Activated CD4-positive, alpha-beta memory T cell treated with anti-CD3 and anti-CD28 coated beads for 36 hours (primary cell): ENCODE measurements around the gene OPRD1. TPM values are rescaled to one million over a fixed set of nuclear protein-coding genes. Genes with fewer than 3 reads are reported as not detected.
"Not testable (repeated sequence)": the region's sequence is repeated elsewhere in the genome, so short reads cannot be mapped to it uniquely, and the experiment has no call there.

Experiments used
- CTCF ChIA-PET: fragments of 350-600 bp; sonication (Branson Sonifier 250); formaldehyde crosslinking; loops from one replicate; lab custom pipeline; 2021; ENCODE audit warnings: antibody characterized with exemption, inconsistent platforms; lab: Charles Lee
- POLR2A ChIA-PET: fragments of 350-600 bp; sonication (Branson Sonifier 250); formaldehyde crosslinking; loops from one replicate; lab custom pipeline; 2021; ENCODE audit warnings: antibody characterized with exemption; lab: Charles Lee
- DNase-seq: peaks from one replicate; pipeline ENCODE4 v3.0.0-alpha.2; 2020
- H3K27ac Mint-ChIP-seq: one replicate; pipeline ENCODE4 v1.8.0; 2021; ENCODE audit warnings: mixed read lengths
- H3K27me3 Mint-ChIP-seq: one replicate; pipeline ENCODE4 v1.8.0; 2021; ENCODE audit warnings: mixed read lengths
- H3K36me3 Mint-ChIP-seq: one replicate; pipeline ENCODE4 v1.8.0; 2021; ENCODE audit warnings: mixed read lengths
- H3K4me1 Mint-ChIP-seq: one replicate; pipeline ENCODE4 v1.8.0; 2021; ENCODE audit warnings: low read depth, mixed read lengths
- H3K4me3 Mint-ChIP-seq: one replicate; pipeline ENCODE4 v1.8.0; 2021; ENCODE audit warnings: mild to moderate bottlenecking, mixed read lengths
- H3K9me3 Mint-ChIP-seq: one replicate; pipeline ENCODE4 v1.8.0; 2021; ENCODE audit warnings: mixed read lengths
- intact Hi-C: fragments of 100-400 bp; cut with micrococcal nuclease; formaldehyde crosslinking; loops from one replicate; pipeline ENCODE4 v1.15.1; 2023
- total RNA-seq, 2 experiments: library from RNA; stranded (reverse); gene quantifications; one replicate each; pipeline ENCODE4 v1.2.3, GENCODE V29; 2021

OPRD1 gene
- total RNA-seq, 2 experiments from 2014 or later = not detected

DNA sequence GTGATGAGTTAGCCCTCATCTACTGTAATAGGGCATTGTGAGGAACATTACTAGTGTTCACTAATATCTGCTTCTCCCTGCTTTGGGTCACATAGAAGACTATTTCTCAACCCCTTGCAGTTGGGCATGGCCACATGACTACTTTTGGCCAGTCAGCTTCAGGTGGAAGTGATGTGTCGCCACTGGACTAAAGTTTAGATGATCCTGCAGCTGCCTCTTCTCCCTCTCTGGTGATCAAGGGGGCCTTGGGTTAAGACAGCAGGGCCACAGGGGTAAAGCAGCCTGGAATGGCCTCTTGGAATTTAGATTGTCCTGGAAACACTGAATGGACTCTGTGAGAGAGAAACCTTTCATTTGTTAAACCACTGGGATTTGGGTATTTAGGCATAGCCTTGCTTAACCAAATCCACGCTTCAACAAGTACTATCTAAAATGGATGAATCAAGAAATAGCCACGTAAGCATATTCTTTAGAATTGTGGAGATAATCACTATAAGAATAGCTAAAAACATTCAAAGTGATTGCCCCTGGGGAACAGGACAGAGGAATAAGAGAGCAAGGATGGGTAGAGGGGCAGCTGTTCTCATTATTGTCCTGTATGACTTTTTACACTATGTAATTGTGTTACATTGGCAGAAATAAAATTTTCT is 41.2 kb downstream of the OPRD1 start:
- H3K4me1 Mint-ChIP-seq = no peaks in the 10 kb centered on the region
- H3K9me3 Mint-ChIP-seq = no peaks in the 10 kb centered on the region
- H3K36me3 Mint-ChIP-seq = no peaks in the 10 kb centered on the region
- no peak overlapping the region for H3K4me3 Mint-ChIP-seq
- intact Hi-C loops = no loop called here
- peaks cover 6% of the 10 kb centered on the region for H3K27me3 Mint-ChIP-seq
- CTCF ChIA-PET = no interaction called here
- DNase-seq = no peak
- H3K27ac Mint-ChIP-seq = no peak overlapping the region
- POLR2A ChIA-PET = no interaction called here

DNA sequence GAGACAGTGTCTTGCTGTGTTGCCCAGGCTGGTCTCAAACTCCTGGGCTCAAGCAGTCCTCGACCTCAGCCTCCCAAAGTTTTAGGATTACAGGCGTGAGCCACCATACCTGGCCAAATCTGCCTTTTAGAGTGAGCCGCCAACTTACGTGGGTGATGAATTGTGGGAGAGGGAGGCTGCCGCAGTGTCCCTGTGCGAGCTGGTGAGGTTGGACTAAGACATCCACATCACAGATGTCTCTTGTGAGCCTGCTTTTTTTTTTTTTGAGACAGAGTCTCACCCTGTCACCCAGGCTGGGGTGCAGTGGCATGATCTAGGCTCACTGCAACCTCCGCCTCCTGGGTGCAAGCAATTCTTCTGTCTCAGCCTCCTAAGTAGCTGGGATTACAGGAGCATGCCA is 42.4 kb downstream of the OPRD1 start:
- H3K27ac Mint-ChIP-seq, CTCF ChIA-PET, H3K27me3 Mint-ChIP-seq: not testable (repeated sequence)

DNA sequence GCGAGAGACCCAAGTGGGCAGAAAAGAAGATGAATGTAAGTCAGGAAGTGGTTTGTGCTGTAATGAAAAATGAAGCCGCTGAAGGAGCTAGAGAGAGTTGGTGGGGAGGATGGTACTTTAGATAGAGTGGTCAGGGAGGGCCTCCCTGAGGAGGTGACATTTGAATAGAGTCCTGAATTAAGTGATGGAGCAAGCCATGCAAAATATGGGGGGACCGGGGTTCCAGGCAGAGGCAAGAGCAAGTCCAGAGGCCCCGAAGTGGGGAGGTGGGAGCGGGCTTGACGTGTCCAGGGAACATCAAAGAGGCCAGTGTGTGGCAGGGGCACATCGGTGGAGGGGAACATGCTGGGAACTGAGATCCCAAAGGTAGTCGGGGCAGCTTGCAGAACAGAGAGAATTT is 43.1 kb downstream of the OPRD1 start:
- CTCF ChIA-PET = interaction anchor here (0.6 kb wide), 1 partner anchor 541 kb away, joined by 4 read pairs; no protein-coding TSS in a partner anchor
- H3K9me3 Mint-ChIP-seq = no peaks in the 10 kb centered on the region
- H3K36me3 Mint-ChIP-seq = no peaks in the 10 kb centered on the region
- intact Hi-C loops = no loop called here
- DNase-seq = no peak
- H3K4me3 Mint-ChIP-seq = no peak overlapping the region
- no peaks in the 10 kb centered on the region for H3K4me1 Mint-ChIP-seq
- POLR2A ChIA-PET = no interaction called here
- no peak overlapping the region for H3K27ac Mint-ChIP-seq
- H3K27me3 Mint-ChIP-seq = peaks cover 6% of the 10 kb centered on the region

More for the DNA sequence above, 42.4 kb downstream of the OPRD1 start:
- intact Hi-C loops, H3K9me3 Mint-ChIP-seq, H3K36me3 Mint-ChIP-seq, POLR2A ChIA-PET, H3K4me3 Mint-ChIP-seq, H3K4me1 Mint-ChIP-seq, DNase-seq: not testable (repeated sequence)

DNA sequence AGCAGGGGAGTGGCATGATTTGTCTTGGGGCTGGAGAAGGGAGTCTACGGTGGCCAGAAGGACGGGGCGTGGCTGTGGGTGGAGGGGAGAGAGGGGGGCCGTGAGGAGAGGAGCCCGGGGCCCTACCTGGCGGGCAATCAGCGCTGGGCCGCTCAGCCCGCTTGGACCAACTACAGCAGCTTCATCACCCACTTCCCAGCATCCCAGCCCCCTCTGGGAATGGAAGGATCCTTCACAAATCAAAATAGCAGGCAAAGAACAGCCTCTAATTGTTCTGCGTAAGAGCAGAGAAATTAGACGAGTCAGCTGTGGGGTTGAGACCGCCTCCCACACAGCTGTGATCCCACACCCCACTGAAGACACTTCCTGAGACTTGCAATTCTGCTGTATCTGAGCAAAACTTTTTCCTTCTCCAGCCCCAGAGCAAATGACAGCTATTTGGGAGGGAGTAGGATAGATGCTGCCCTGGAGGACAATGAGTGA is 43.5 kb downstream of the OPRD1 start:
- CTCF ChIA-PET = interaction anchor here (0.6 kb wide), 1 partner anchor 542 kb away, joined by 4 read pairs; no protein-coding TSS in a partner anchor
- no peaks in the 10 kb centered on the region for H3K4me1 Mint-ChIP-seq
- H3K9me3 Mint-ChIP-seq = no peaks in the 10 kb centered on the region
- intact Hi-C loops = no loop called here
- H3K27me3 Mint-ChIP-seq = peaks cover 6% of the 10 kb centered on the region
- H3K36me3 Mint-ChIP-seq = no peaks in the 10 kb centered on the region
- POLR2A ChIA-PET = no interaction called here
- H3K27ac Mint-ChIP-seq = no peak overlapping the region
- H3K4me3 Mint-ChIP-seq = no peak overlapping the region
- DNase-seq = no peak

DNA sequence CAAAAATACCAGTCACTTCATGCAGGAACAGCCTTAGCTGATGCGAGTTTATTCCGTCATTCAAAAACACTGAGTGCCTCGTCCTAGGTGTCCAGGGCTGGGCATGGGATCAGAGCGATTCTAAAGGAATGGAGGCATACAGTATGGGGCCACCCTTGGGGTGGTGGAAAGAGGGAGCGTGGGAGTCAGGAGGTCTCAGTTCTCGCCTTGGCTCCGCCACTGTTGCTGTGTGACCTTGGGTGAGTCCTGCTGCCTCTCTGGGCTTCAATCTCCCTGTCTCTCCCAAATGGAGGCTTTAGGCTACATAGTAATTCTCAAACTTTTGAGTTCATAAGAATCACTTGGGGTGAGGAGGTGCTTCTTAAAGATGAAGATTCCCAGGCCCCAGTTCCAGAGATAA is 44.0 kb downstream of the OPRD1 start:
- no peaks in the 10 kb centered on the region for H3K36me3 Mint-ChIP-seq
- H3K9me3 Mint-ChIP-seq = no peaks in the 10 kb centered on the region
- POLR2A ChIA-PET = no interaction called here
- H3K4me3 Mint-ChIP-seq = no peak overlapping the region
- peaks cover 6% of the 10 kb centered on the region for H3K27me3 Mint-ChIP-seq
- H3K27ac Mint-ChIP-seq = no peak overlapping the region
- CTCF ChIA-PET = no interaction called here
- DNase-seq = no peak
- no peaks in the 10 kb centered on the region for H3K4me1 Mint-ChIP-seq
- intact Hi-C loops = no loop called here

DNA sequence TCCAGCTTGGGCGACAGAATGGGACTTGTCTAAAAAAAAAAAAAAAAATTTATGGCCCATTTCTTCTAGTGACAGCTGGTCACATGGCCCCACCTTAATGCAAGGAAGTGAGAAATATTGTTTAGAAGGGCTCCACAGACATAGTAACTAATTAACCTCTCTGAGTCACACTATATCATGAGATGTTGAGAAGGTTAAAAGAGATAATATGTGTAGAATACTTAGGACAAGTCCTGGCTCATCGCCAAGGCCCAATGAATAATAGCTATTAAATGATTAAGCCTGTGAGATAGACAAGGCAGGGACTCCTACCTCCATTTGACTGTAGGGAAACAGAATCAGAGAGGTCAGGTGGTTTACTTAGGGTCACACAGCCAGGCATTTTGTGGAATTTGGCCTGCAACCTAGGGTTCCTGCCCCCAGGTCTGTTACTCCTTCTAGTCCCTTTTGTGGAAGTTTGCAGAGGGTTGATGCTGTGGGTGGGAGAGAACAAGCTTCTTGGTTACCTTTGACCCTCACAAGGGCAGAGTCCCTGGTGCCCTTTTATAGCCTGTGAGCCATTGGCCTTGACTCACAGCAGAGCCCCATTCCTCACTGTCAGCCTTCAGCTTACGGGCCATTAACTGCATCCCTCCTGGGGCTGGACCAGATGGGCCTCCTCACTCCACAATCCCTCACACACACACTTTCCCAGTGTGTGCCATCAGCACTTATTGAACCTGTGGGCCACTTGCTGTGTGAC is 48.5 kb downstream of the OPRD1 start:
- intact Hi-C loops = no loop called here
- ChIA-PET CTCF (interaction anchor here (0.8 to 1.0 kb wide), 2 partner anchors 16 to 174 kb away, joined by 3 to 5 read pairs; no protein-coding TSS in a partner anchor), POLR2A (no interaction called here)
- Mint-ChIP-seq H3K27ac (no peak overlapping the region), H3K27me3 (peaks cover 1% of the 10 kb centered on the region), H3K4me1 (no peaks in the 10 kb centered on the region), H3K36me3 (no peaks in the 10 kb centered on the region), H3K9me3 (no peaks in the 10 kb centered on the region), H3K4me3 (no peak overlapping the region)
- no peak for DNase-seq

DNA sequence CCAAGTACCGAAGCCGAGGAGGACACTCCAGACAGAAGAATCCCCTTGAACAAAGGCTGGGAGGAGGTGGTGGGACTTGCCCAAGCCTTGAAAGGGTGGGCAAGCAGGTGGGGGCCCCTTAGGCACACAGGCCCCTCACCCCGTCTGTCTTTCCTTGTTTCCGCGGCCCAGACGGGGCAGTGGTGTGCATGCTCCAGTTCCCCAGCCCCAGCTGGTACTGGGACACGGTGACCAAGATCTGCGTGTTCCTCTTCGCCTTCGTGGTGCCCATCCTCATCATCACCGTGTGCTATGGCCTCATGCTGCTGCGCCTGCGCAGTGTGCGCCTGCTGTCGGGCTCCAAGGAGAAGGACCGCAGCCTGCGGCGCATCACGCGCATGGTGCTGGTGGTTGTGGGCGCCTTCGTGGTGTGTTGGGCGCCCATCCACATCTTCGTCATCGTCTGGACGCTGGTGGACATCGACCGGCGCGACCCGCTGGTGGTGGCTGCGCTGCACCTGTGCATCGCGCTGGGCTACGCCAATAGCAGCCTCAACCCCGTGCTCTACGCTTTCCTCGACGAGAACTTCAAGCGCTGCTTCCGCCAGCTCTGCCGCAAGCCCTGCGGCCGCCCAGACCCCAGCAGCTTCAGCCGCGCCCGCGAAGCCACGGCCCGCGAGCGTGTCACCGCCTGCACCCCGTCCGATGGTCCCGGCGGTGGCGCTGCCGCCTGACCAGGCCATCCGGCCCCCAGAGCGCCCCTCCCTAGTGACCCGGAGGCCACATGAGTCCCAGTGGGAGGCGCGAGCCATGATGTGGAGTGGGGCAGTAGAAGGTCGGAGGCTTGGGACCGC is 50.8 kb downstream of the OPRD1 start:
- H3K27me3 Mint-ChIP-seq = no peaks in the 10 kb centered on the region
- H3K9me3 Mint-ChIP-seq = no peaks in the 10 kb centered on the region
- ChIA-PET POLR2A (no interaction called here), CTCF (interaction anchor here (0.6 kb wide), 1 partner anchor 375 kb away, joined by 3 read pairs; no protein-coding TSS in a partner anchor)
- no peaks in the 10 kb centered on the region for H3K4me1 Mint-ChIP-seq
- no peak overlapping the region for H3K4me3 Mint-ChIP-seq
- intact Hi-C loops = no loop called here
- no peaks in the 10 kb centered on the region for H3K36me3 Mint-ChIP-seq
- DNase-seq = no peak
- H3K27ac Mint-ChIP-seq = no peak overlapping the region

DNA sequence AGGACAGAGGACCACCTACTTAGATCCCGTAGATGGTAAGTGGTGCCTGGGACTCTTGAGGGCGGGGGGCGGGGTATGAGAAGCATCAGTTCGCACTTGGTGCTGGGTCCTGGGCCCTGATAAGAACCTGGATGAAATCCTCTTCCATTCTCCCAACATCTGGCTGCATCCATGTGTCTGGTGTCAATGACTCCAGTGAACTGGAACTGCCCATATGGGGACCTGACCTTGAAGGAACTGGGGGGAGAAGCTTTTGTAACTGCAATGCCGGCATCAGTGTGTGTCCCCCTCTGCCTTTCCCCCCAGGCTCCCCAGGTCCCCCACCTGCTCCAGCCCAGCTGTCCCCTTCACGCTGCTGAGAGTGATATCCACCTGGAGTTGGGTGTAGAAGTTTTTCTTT is 52.7 kb downstream of the OPRD1 start:
- CTCF ChIA-PET = no interaction called here

DNA sequence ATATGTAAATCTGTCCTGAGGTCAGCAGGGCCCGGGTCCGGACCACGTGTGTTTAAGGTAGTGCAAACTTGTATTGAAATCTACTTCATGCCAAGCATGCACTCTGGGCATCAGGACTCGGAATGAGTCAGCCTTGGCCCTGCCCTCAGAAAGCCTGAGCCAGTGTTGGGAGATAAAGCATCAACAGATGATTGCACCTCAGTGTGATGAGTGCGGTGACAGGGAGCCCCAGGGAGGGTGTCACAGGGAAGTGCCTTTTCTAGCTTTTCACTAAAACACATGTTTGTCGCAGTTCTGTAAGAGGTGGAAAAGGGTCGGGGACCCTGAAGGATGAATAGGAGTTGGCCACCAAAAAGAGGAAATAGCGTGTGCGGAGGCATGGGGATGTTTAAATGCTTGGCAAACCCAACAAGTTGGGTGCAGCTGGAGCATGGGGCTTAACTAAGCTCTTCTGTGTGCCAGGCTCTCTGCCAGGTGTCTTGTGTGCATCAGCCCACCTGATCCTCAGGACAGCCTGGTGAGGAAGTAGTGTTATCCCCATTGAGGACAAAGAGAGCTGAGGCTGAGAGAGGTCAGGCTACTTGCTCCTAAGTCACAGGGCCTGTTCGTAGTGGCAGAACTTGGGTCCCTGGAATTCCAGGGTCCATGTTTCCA is 54.2 kb downstream of the OPRD1 start:
- intact Hi-C loops = no loop called here
- no peak for DNase-seq
- ChIA-PET POLR2A (no interaction called here), CTCF (interaction anchor here (4.0 kb wide), 1 partner anchor 11 kb away, joined by 28 read pairs; no protein-coding TSS in a partner anchor)
- Mint-ChIP-seq H3K4me1 (no peaks in the 10 kb centered on the region), H3K27ac (no peak overlapping the region), H3K4me3 (no peak overlapping the region), H3K36me3 (no peaks in the 10 kb centered on the region), H3K9me3 (no peaks in the 10 kb centered on the region), H3K27me3 (peaks cover 1% of the 10 kb centered on the region)

More for the DNA sequence above, 52.7 kb downstream of the OPRD1 start:
- POLR2A ChIA-PET = no interaction called here
- Mint-ChIP-seq H3K27me3 (no peaks in the 10 kb centered on the region), H3K4me3 (no peak overlapping the region), H3K4me1 (no peaks in the 10 kb centered on the region), H3K9me3 (no peaks in the 10 kb centered on the region), H3K36me3 (no peaks in the 10 kb centered on the region), H3K27ac (no peak overlapping the region)
- DNase-seq = no peak
- intact Hi-C loops = no loop called here

DNA sequence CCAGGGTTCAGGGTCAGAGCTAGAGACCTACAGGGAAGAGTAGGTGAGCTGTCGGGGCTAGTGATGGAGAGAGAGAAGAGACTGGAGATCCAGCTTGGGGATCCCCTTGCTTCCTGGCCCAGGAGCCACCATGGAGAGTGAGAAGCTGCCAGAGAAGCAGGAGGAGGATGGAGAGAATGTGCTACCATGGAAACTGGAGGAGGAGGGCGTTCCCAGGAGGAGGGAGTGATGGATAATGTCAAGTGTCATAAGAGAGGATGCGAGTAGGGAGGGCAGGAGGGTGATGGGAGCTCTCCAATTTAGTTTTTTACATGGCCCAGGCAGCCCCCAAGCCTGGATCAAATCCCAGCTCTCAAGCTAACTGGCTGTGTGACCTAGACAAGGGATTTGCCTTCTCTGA is 55.9 kb downstream of the OPRD1 start:
- Mint-ChIP-seq H3K9me3 (no peaks in the 10 kb centered on the region), H3K4me1 (no peaks in the 10 kb centered on the region), H3K36me3 (no peaks in the 10 kb centered on the region), H3K27me3 (peaks cover 1% of the 10 kb centered on the region), H3K4me3 (no peak overlapping the region), H3K27ac (no peak overlapping the region)
- ChIA-PET CTCF (interaction anchor here (1.4 to 4.0 kb wide), 3 partner anchors 9 to 335 kb away, joined by 5 to 28 read pairs (median 6); no protein-coding TSS in a partner anchor), POLR2A (no interaction called here)
- DNase-seq = no peak
- intact Hi-C loops = no loop called here

DNA sequence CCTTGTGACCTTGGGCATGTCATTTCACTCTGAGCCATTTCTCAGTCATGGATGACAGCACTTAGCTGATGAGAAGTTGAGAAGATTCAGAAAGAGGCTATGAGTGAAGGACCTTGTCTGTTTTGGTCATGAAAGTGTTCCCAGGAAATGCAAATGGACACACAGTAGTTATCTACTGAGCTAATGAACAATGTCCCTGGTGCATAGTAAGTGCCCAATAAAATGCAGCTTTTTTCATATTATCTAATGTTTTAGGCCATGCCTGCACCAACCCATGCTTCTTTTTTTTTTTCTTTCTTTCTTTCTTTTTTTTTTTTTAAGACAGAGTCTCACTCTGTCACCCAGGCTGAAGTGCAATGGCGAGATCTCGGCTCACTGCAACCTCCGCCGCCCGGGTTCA is 58.0 kb downstream of the OPRD1 start:
- Mint-ChIP-seq H3K4me3 (no peak overlapping the region), H3K4me1 (no peaks in the 10 kb centered on the region), H3K27me3 (peaks cover 1% of the 10 kb centered on the region), H3K36me3 (no peaks in the 10 kb centered on the region), H3K9me3 (no peaks in the 10 kb centered on the region), H3K27ac (no peak overlapping the region)
- intact Hi-C loops = loop anchor here (10.0 kb wide), 1 partner anchor 465 kb away; no protein-coding TSS in a partner anchor
- CTCF ChIA-PET = interaction anchor here (0.9 to 4.0 kb wide), 3 partner anchors 7 to 333 kb away, joined by 3 to 28 read pairs (median 4); no protein-coding TSS in a partner anchor
- DNase-seq = no peak
- POLR2A ChIA-PET = interaction anchor here (1.0 kb wide), 1 partner anchor 115 kb away, joined by 3 read pairs; no protein-coding TSS in a partner anchor
